Breast epithelium (tissue), 4 donors: ENCODE measurements around the gene ZNF749. TPM values are rescaled to one million over a fixed set of nuclear protein-coding genes. Genes with fewer than 3 reads are reported as not detected.

Experiments
- DNase-seq, 2 donors: peaks; one replicate each; pipeline ENCODE4 v3.0.0-alpha.2; 2019; ENCODE audit warnings: low spot score in 2 of 2
- H3K27ac ChIP-seq, 2 donors: fragments of 200-600 bp; sonication (generic) in 1 of 2; one replicate each; pipeline ENCODE4 v1.5.1; 2016 to 2019; ENCODE audit warnings: mild to moderate bottlenecking in 1 of 2
- H3K27me3 ChIP-seq, 2 donors: fragments of 200-600 bp; sonication (generic) in 1 of 2; one replicate each; pipeline versions ENCODE4 v1.5.1 to v1.6.0; 2017 to 2019; ENCODE audit warnings: control low read depth in 1 of 2, mild to moderate bottlenecking in 1 of 2
- H3K36me3 ChIP-seq: fragments of 200-600 bp; one replicate; pipeline ENCODE4 v1.5.1; 2019
- H3K4me1 ChIP-seq, 2 donors: fragments of 200-600 bp; sonication (generic); one replicate each; pipeline ENCODE4 v1.5.1; 2016 to 2019; ENCODE audit warnings: control low read depth in 1 of 2
- H3K4me3 ChIP-seq, 3 donors: fragments of 200-600 bp; sonication (generic); 1 replicate in 2 of 3; 2 replicates in 1 of 3; pipeline ENCODE4 v1.5.1; 2016 to 2019; ENCODE audit warnings: mild to moderate bottlenecking in 3 of 3, moderate library complexity in 2 of 3
- H3K9me3 ChIP-seq, 2 donors: fragments of 200-600 bp; sonication (generic) in 1 of 2; one replicate each; pipeline ENCODE4 v1.5.1; 2016 to 2019; ENCODE audit warnings: control low read depth in 1 of 2
- CTCF ChIP-seq, 3 donors: fragments of 450-650 bp; IDR thresholded peaks; one replicate each; pipeline ENCODE4 v1.5.1; 2016 to 2017; ENCODE audit warnings: antibody characterized with exemption in 3 of 3, mild to moderate bottlenecking in 3 of 3, moderate library complexity in 3 of 3
- POLR2A ChIP-seq: fragments of 450-650 bp; IDR thresholded peaks from one replicate; pipeline ENCODE4 v1.6.1; 2016; ENCODE audit warnings: antibody characterized with exemption, mild to moderate bottlenecking, moderate library complexity
- POLR2AphosphoS5 ChIP-seq, 3 donors: sonication (generic); formaldehyde crosslinking; IDR thresholded peaks; one replicate each; pipeline ENCODE4 v1.6.1; 2017; ENCODE audit warnings: antibody characterized with exemption in 3 of 3
- intact Hi-C: fragments of 100-400 bp; cut with DNase I; formaldehyde crosslinking; loops from one replicate; pipeline ENCODE4 v1.15.1; 2023; ENCODE audit warnings: low total_unique reads
- total RNA-seq, 3 donors: library from RNA; depleted of rRNA; stranded (reverse); fragments of >200 nt; gene quantifications; one replicate each; pipeline ENCODE4 v1.1.0, GENCODE V29; 2016

Gene ZNF749
- total RNA-seq, 3 donors from 2014 or later = 3.4 to 11.1 (median 8.5) TPM

DNA sequence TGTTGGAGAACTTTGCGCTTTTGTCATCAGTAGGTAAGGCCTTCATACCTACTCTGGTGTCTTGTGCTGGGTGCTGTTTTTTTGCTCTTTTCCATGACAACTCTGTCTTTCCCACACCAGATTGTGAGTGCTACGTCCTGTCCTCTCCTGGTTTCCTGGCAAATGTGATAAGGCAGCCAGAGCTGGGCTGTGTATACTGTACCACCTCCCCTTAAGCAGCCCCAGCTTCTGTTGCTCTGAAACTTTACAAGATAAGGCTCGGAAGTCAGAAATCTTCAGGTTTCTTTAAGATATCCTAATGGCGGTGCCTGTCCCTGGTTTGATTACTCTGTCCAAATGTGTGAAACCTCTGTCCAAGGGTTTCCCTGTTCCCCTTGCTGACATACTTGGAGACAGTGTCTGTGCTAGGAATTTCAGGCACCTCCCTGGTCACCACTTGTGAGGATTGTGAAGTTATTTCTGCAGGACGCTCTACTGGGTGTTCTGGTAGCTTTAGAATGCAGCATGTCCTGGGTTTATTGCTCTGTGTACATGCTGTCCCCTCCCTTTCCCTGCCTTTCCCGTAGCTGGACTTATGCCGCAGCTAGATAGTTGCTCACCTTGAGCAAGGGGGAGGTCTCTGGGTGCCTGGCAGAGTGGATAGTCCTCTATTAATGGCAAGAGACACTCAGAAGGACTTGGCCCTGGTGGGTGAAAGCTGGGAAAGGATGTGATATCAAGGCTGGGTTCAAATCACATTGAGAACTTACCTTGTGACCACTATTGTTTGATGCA lies 7.0 kb downstream of the ZNF749 start:
- intact Hi-C loops = no loop called here
- no peak for TF ChIP-seq POLR2A
- no peak for TF ChIP-seq CTCF (IDR thresholded peaks at IDR 0.05)
- TF ChIP-seq POLR2AphosphoS5 (IDR thresholded peaks at IDR 0.05) = no peak
- peaks cover 64 to 76% of the 10 kb centered on the region in 2 donors for H3K9me3 ChIP-seq
- no peak overlapping the region for H3K4me3 ChIP-seq
- no peaks in the 10 kb centered on the region for H3K27me3 ChIP-seq
- H3K4me1 ChIP-seq = no peaks in the 10 kb centered on the region
- H3K27ac ChIP-seq = no peak overlapping the region
- no peak for DNase-seq
- H3K36me3 ChIP-seq = no peaks in the 10 kb centered on the region

- no peaks in the 10 kb centered on the region for H3K36me3 ChIP-seq
- no peaks in the 10 kb centered on the region for H3K27me3 ChIP-seq
- peaks cover 71 to 72% of the 10 kb centered on the region in 2 donors for H3K9me3 ChIP-seq
- no peak for TF ChIP-seq POLR2AphosphoS5 (IDR thresholded peaks at IDR 0.05)
- no peak for TF ChIP-seq POLR2A
- TF ChIP-seq CTCF (IDR thresholded peaks at IDR 0.05) = no peak
- intact Hi-C loops = no loop called here
- H3K27ac ChIP-seq = no peak overlapping the region
- no peak for DNase-seq
- H3K4me3 ChIP-seq = no peak overlapping the region
- no peaks in the 10 kb centered on the region for H3K4me1 ChIP-seq
These were observed 8.1 kb downstream of the ZNF749 start for GRCh38 chr19:57443121-57443696.

- H3K27me3 ChIP-seq = no peaks in the 10 kb centered on the region
- H3K9me3 ChIP-seq = peaks cover 38 to 77% of the 10 kb centered on the region in 2 donors
- no peak overlapping the region for H3K27ac ChIP-seq
- H3K4me3 ChIP-seq = no peak overlapping the region
- intact Hi-C loops = no loop called here
- DNase-seq = no peak
- no peaks in the 10 kb centered on the region for H3K4me1 ChIP-seq
- H3K36me3 ChIP-seq = peaks cover 8% of the 10 kb centered on the region
- TF ChIP-seq CTCF (IDR thresholded peaks at IDR 0.05) (no peak), POLR2AphosphoS5 (IDR thresholded peaks at IDR 0.05) (no peak)
These were observed 17.2 kb downstream of the ZNF749 start for GRCh38 chr19:57452307-57452706.

- intact Hi-C loops = no loop called here
- no peak overlapping the region for H3K27ac ChIP-seq
- peaks cover 52 to 97% of the 10 kb centered on the region in 2 donors for H3K9me3 ChIP-seq
- H3K36me3 ChIP-seq = peaks cover 10% of the 10 kb centered on the region
- no peaks in the 10 kb centered on the region for H3K4me1 ChIP-seq
- no peak overlapping the region for H3K4me3 ChIP-seq
- no peak for DNase-seq
- no peak for TF ChIP-seq POLR2A
- TF ChIP-seq CTCF (IDR thresholded peaks at IDR 0.05) = no peak
- no peak for TF ChIP-seq POLR2AphosphoS5 (IDR thresholded peaks at IDR 0.05)
- no peaks in the 10 kb centered on the region for H3K27me3 ChIP-seq
These were observed 30.7 kb downstream of the ZNF749 start for GRCh38 chr19:57465680-57466381.

GRCh38 chr19:57466489-57466888 lies 31.4 kb downstream of the ZNF749 start:
- H3K9me3 ChIP-seq = peaks cover 56 to 97% of the 10 kb centered on the region in 2 donors
- no peak for DNase-seq

More at GRCh38 chr19:57466489-57466888, 31.4 kb downstream of the ZNF749 start:
- intact Hi-C loops = no loop called here
- no peak overlapping the region for H3K27ac ChIP-seq
- no peaks in the 10 kb centered on the region for H3K27me3 ChIP-seq
- no peak overlapping the region for H3K4me3 ChIP-seq
- H3K36me3 ChIP-seq = peaks cover 10% of the 10 kb centered on the region
- no peaks in the 10 kb centered on the region for H3K4me1 ChIP-seq
- TF ChIP-seq POLR2AphosphoS5 (IDR thresholded peaks at IDR 0.05) = no peak
- no peak for TF ChIP-seq CTCF (IDR thresholded peaks at IDR 0.05)
- no peak for TF ChIP-seq POLR2A
